OCI-M2 (cell line): ENCODE results near the gene SCAI.
"Not testable (repeated sequence)": the region's sequence is repeated elsewhere in the genome, so short reads cannot be mapped to it uniquely, and the experiment has no call there.

ENCODE experiments used
- DNase-seq: peaks from one replicate; lab custom pipeline; 2025; ENCODE audit not compliant: unreplicated experiment; lab: John Stamatoyannopoulos, UW

Gene SCAI

DNA sequence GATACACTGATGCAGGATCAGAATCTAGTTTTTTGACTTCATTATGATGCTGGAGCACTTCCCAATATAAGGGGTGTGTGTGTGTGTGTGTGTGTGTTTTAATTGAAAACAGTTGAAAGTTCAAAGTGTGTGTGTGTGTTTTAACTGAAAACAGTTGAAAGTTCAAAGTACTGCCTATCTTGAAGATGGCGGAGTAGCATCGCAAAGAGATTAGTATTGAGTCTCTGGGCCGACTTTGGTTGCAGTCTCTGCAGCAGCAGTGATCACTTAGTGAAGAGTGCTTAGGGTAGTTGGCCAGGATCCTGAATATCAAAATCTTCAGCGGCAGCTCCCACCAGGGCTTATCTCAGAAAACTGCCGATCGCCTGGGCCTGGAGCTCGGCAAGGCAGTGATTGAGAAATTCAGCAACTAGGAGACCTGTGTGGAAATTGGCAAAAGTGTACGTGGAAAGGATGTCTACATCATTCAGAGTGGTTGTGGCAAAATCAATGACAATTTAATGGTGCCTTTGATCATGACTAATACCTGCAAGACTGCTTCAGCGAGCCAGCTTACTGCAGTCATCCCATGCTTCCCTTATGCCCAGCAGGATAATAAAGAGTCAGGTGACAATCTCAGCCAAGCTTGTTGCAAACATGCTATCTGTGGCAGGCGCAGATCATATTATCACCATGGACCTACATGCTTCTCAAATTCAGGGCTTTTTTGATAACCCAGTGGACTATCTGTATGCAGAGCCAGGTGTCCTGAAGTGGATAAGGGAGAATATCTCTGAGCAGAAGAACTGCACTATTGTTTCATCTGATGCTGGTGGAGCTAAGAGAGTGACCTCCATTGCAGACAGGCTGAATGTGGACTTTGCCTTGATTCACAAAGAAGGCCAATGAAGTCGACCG lies 7.3 kb upstream of the SCAI start:
- DNase-seq = no peak

DNA sequence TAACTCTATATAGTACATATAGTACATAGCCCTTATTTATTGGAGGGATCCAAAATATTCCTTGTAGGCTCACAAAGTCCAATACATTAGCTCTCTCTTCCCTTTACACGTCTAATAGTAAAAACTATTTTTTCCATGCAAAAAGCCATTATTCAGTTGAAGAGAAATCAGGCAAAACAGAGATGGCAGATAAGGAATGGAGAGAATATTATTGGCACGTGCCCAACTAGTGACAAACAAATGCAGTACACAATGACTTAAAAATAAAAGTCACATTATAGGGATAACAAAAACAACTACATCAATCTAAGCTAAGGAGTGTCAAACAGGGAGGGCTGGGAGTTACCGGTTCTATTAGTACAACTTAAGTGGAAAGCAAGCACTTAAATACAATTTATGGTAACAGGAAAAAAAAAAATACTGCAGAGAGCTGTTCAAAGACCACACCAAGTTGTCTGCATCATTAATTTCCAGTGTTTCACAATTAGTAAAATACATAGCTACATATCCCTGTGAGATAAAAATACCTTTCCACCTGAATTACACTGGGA lies 4.1 kb upstream of the SCAI start:
- no peak for DNase-seq

DNA sequence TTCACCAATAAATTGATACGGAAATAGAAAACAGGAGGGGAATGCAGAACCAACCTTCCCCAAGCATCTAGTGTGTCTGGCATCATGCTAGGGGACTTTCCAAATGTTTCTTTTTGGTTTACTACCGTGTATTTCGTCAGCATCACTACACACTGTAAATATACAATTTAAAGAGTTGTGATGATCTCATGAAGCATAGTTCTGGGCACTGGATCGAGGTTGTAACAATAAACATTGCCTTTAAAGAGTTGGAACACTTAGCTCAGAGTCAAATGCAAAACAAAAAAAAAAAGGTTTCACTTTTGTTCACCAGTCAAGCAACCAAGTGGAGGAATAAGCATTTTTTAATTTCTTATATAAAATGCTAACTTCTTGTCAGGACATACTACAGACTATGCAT lies 2.9 kb upstream of the SCAI start:
- no peak for DNase-seq

DNA sequence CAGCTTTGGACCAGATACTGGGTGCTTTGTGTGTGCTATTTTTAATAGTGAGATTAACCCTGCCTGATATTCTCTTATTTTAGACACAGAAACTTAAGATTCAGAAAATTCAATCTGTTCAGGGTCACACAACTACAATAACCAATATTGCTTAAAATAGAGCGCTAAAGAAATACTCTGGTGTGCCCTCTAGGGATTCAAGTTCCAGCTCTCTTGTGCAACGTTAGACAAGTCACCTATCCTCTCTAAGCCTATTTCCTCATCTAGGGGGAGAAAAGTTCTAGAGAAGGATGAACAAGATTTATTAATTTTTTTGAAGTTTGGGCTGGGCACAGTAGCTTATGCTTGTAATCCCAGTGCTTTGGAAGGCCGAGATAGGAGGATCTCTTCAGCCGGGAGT lies 2.1 kb upstream of the SCAI start:
- no peak for DNase-seq

DNA sequence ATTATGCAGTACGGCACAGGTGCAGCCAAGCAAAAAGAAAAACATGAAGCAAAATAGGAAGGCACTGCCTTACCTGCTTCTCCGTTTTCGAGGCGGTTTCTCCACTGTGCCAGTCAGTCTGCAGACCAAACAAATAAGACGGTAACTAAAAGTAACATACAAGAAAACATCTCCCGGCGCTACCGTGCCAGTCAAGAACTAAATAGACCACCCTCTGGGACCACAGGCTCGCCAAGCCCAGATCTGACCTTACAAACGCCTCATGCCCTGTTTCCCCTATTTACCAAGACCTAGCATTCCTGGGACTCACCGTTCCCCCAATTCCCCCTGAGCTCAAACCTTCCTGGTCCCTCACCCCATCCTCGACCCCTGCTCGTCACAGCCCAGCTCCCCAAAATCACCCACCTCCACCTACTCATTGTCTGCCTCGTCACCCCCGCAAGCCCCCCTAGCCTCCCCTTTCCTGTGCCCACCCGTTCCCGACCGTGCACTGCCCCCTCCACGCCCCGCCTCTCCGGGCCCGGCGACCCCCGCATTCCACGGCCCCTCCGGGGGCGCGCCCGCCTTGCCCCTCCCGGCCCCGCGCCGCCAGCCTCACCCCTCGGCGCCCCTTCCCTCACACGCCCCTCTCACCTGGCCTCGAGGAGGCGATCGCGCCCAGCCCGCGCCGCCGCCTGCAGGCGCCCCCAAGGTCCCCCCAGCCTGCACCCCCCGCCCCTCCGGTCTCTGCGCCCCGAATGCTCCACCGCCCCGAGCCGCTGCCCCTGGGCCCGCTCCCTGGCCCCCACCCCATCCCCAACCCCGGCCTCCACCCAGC lies 560 bp downstream of the SCAI start:
- no peak for DNase-seq

DNA sequence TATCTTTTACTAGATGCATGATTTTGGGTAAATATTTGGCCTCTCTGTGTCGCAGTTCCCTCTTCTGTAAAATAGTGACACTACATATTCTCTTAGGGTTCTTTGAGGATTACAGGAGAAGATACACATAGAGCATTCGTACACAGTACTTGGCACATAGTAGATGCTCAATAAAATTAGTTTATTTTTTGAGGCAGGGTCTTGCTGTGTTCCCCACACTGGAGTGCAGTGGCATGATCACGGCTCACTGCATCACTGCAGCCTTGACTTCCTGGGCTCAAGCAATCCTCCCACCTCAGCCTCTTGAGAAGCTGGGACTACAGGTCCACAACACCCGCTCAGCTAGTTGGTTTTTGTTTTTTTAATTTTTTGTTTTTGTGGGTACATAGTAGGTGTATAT lies 1.6 kb downstream of the SCAI start:
- DNase-seq = no peak

DNA sequence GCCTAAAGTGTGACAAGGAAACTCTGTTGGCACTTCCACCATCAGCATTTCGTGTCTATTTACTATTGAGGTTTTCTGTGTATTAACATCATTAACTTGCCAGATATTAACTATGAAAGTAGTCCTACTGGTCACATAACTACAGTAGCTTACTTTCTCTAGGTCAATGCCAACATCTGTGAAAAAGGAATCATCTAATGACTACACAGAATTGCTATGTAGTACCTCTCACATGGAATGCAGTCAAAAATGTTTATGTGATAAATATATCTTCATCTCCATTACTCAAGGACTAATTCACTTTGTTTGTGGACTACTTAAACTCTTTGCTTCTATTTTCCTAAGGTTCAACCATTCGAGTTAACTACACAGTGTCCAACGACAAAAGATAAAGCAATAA lies 2.1 kb downstream of the SCAI start:
- no peak for DNase-seq

DNA sequence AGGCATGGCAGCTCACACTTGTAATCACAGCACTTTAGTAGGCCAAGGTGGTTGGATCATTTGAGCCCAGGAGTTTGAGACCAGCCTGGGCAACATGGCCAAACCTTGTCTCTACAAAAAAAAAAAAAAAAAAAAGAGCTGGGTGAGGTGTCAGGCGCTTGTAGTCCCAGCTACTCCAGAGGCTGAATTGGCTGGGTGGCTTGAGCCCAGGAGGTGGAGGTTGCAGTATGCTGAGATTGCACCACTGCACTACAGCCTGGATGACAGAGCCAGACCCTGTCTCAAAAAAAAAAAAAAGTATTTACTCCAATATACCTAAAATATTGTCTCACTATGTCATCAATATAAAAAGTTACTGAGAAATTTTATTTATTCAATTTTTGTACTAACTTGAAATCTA lies 2.8 kb downstream of the SCAI start:
- DNase-seq = no peak

DNA sequence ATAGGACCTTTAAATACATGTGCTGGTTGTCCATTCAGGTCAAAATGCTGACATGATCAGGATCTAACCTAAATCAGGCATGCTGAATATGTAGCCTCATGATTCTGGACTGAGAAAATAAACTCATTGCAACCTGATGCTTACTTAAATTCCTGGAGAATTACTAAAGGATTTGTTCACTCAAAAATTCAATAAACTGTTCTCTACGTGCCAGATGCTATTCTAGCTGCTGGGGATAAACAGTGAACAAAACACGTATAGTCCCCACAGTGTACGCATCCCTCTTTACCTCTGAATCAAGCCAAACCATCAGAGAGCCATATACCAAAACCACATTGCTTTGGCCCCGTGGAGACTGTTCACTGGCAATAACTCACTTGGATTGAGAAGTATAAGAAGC lies 6.1 kb downstream of the SCAI start:
- no peak for DNase-seq

DNA sequence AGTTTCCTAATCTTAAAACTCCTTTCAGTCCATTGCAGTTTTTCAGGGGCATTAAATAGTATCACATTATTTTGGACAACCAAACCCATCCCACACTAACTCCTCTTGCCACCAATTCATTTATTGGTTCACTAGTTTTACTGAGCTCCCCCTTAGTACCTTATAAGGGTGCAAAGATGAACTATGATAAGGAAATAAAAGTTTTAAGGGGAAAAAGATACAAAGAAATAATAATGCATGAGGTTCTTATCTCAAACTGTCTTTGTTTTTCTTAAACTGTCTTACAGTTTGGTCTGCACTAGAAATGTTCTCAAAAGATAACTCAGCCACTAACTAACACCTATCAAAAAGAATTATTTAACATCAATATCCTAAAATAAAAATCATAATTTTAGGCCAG lies 8.4 kb downstream of the SCAI start:
- DNase-seq = no peak

DNA sequence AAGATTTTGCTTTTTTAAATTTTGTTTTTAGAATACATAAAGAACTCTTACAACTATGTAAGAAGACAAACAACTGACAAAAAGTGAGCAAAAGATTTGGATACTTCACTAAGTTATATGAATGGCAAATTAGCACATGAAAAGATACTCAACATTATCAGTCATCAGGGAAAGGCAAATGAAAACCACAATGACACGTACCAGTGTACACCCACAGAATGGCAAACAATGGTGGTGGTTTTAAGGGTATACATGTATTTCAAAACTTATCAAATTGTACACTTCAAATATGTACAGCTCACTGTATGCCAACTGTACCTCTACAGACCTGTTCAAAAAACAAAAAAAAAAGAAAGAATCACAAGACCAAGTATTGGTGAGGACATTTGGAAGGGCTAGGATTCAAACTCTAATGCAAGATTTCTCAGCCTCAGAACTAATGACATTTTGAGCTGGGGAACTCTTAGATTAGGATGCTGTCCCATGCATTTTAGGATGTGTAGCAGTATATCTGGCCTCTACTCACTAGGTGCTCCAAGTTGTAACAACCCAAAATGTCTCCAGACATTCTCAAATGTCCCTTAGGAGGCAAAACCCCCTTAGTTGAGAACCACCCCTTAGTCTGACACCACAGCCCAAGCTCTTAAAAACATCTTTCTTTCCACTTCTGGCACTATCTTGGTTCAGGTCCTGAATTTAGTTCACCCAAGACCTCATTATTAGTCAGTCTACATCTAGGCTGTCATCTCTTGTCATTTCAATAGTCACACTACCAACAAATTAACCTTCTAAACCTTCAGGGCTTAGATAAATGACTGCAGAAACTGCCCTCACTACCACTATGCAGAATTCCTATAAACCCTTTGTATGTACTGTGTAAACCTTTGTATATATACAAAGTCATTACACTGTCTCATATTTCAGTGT lies 9.7 kb downstream of the SCAI start:
- DNase-seq = no peak

DNA sequence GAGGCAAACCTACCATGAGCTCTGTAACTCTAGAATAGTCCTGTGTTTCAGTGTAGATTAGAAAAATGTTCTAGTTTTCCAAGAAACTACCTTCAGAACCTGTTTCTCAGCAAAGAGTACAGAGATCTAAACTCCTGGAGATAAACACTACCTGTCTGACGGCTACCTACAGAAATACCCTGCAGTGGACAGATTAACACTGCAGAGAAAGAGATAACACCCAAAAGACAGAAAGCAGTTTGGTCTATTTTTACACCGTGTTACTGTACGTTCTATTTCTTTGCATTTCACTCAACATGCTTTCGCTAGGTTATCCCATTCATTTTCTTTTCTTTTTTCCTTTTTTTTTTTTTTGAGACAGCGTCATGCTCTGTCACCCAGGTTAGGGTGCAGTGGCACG lies 11.6 kb downstream of the SCAI start:
- DNase-seq = no peak

DNA sequence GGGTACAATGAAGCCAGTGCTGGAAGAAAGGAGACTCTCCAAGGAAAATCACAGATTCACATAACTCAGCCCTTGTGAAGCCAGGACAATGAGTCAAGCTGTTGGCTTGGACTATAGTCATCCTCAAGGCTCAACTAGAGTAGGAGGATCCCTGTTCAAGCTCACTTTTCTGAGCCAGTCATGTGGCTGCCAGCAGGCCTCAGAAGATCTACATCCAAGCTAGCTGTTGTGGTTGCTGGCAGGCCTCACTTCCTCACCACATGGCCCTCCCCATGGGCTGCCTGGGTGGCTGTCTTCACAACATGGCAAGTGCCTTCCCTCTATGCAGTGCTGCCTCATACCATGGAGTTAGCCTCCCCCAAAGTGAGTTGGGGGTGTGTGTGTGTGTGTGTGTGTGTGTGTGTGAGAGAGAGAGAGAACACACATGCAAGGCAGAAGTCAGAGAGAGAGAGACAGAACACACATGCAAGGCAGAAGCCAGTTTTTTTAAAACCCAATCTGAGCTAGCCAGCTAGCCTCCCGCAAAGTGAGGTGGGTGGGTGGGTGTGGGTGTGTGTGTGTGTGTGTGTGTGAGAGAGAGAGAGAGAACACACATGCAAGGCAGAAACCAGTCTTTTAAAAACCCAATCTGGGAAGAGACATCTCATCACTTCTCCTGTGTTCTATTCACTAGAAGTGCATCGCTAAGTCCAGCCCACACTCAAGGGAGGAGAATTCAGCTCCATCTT lies 17.1 kb downstream of the SCAI start:
- DNase-seq = no peak

DNA sequence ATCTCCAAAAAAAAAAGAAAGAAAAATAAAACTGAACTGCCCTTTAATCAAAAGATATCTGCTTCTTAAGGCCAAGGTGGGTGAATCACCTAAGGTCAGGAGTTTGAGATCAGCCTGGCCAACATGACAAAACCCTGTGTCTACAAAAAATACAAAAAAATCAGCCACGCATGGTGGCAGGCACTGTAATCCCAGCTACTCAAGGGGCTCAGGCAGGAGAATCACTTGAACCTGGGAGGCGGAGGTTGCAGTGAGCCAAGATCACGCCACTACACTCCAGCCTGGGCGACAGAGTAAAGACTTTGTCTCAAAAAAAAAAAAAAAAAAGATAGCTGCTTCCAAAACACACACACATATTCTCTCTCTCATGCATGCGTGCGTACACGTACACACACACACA lies 17.8 kb downstream of the SCAI start:
- no peak for DNase-seq

DNA sequence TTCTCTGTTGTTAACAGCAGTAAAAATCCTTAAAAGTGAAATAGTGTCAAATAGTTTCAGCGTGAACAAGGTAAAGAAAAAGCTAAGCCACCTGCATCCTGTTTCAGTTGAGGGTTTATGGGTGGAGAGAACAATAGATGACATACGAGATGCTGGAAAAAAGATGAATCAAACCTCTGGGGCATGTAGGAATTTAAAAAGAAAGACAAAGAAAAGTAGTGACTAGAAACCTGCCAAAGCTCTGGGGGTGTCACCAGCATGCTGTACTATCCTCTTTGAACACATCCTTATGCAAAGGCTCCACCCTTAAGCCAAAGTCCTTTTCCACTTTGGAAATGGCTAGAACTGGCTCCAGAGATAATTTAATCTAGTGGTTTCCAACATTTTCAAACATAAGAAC lies 22.2 kb downstream of the SCAI start:
- DNase-seq = no peak

DNA sequence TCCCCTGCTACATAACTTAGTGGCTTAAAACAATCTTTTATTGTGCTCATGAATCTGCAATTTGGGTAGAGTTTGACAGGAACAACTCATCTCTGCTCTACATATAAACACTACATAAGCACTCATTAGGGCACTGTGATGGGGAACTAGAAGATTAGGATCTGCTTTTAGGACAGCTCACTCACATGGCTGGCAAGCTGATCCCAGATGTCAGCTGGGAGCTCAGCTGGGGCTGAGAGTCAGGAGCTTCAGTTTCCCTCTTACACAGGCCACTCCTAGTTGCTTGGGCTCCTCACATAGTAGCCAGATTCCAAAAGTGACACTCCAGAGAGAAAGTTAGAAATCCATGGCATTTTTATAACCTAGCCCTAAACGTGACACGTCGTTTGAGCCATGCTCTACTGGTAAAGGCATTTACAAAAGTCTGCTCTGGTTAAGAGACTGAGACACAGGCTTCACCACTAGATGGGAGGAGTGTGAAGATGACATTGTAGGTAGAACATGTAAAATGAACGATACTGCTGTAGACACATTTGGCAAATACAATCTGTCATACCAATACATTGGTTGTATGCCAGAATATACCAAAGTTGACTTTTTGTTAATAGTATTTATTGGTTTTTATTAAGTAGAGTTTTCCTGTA lies 23.6 kb downstream of the SCAI start:
- no peak for DNase-seq

DNA sequence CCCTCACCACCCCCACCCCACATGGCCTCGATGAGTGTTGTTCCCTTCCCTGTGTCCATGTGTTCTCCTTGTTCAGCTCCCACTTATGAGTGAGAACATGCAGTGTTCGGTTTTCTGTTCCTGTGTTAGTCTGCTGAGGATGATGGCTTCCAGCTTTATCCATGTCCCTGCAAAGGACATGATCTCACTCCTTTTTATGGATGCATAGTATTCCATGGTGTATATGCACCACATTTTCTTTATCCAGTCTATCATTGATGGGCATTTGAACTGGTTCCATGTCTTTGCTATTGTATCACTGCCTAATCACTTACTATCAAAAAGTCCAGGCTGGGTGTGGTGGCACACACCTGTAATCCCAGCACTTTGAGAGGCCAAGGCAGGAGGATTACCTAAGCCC lies 24.6 kb downstream of the SCAI start:
- DNase-seq = not testable (repeated sequence)

DNA sequence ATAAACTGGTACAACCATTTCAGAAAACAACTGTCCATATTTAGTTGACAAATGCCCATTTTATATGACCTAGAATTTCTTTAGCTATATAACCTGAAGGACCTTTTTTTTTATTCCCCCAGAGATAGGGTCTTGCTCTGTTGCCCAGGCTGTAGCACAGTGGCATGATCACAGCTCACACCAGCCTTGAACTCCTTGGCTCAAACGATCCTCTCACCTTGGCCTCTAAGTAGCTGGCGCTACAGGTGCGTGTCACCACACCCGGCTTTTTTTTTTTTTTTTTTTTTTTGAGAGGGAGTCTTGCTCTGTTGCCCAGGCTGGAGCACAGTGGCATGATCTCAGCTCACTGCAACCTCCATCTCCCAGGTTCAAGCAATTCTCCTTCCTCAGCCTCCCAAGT lies 28.8 kb downstream of the SCAI start:
- DNase-seq = not testable (repeated sequence)

DNA sequence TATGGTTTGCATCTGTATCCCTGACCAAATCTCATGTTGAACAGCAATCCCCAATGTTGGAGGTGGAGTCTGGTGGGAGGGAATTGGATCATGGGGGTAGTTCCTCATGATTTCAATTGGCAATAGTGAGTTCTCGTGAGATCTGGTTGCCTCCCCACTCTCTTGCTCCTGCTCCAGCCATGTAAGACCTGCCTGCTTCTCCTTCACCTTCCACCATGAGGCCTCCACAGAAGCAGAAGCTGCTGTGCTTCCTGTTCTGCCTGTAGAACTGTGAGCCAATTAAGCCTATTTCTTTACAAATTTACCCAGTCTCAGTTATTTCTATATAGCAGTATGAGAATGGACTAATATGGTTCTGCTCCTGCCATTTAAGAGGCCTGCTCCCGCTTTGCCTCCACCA lies 32.9 kb downstream of the SCAI start:
- DNase-seq = no peak

DNA sequence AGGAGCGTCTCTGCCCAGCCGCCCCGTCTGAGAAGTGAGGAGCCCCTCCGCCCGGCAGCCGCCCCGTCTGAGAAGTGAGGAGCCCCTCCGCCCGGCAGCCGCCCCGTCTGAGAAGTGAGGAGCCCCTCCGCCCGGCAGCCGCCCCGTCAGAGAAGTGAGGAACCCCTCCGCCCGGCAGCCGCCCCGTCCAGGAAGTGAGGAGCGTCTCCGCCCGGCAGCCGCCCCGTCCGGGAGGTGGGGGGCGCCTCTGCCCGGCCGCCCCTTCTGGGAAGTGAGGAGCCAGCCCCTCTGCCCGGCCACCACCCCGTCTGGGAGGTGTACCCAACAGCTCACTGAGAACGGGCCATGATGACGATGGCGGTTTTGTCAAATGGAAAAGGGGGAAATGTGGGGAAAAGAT lies 34.8 kb downstream of the SCAI start:
- DNase-seq = not testable (repeated sequence)
